MM.1S (cell line): ENCODE measurements around the gene RFPL3.

Source experiments
- CTCF ChIP-seq: fragments of 300-600 bp; sonication (generic); IDR thresholded peaks from 2 replicates; pipeline ENCODE4 v1.5.1; 2016; ENCODE audit warnings: antibody characterized with exemption, low read length, mixed read lengths
- EZH2 ChIP-seq: fragments of 300-600 bp; sonication (generic); optimal IDR thresholded peaks from 2 replicates; pipeline ENCODE3; 2017; ENCODE audit warnings: low read depth, mild to moderate bottlenecking, antibody characterized with exemption, low read length, mixed read lengths
- EZH2phosphoT487 ChIP-seq: fragments of 300-600 bp; sonication (generic); IDR thresholded peaks from 2 replicates; pipeline ENCODE4 v1.6.1; 2018; ENCODE audit warnings: antibody characterized with exemption, low read length

GRCh38 chr22:32352681-32353080 lies 5.0 kb upstream of the RFPL3 start:
- no peak for TF ChIP-seq CTCF
- TF ChIP-seq EZH2: no peak
- no peak for TF ChIP-seq EZH2phosphoT487
